GM12878 (cell line): Measurements from ENCODE around the gene TMEM131L. TPM values are rescaled to one million over a fixed set of nuclear protein-coding genes. Genes with fewer than 3 reads are reported as not detected.
A peak's percentile ranks its signal among the peaks of the same experiment; 100 is the strongest.
"Not testable (repeated sequence)": the region's sequence is repeated elsewhere in the genome, so short reads cannot be mapped to it uniquely, and the experiment has no call there.

ENCODE experiments used
- ATAC-seq: fragments of 200-7000 bp; cut with Tn5 transposase; 3 replicates; pipeline ENCODE4 v1.9.1; 2020; ENCODE audit warnings: mild to moderate bottlenecking, moderate library complexity
- BruUV-seq: library from RNA; stranded (reverse); fragments of 400-500 nt; replicated peaks from 2 replicates; lab custom pipeline; 2021; lab: Mats Ljungman, UMichigan
- CTCF ChIA-PET: fragments of 300-600 bp; sonication (Branson Sonifier 250); formaldehyde crosslinking; extraction: SDS; loops from one replicate; lab custom pipeline; 2021; ENCODE audit warnings: inconsistent platforms; lab: Yijun Ruan, JAX
- POLR2A ChIA-PET: fragments of 350-600 bp; formaldehyde crosslinking; extraction: SDS; loops from one replicate; lab custom pipeline; 2021; ENCODE audit warnings: inconsistent platforms; lab: Charles Lee
- RAD21 ChIA-PET: fragments of 300-600 bp; sonication (Branson Sonifier 250); formaldehyde crosslinking; loops from one replicate; lab custom pipeline; 2023; ENCODE audit warnings: antibody characterized with exemption; ENCODE audit not compliant: unreplicated experiment; lab: Charles Lee
- SMC1A ChIA-PET: fragments of 300-600 bp; sonication (Branson Sonifier 250); formaldehyde crosslinking; loops from one replicate; lab custom pipeline; 2023; ENCODE audit not compliant: unreplicated experiment, uncharacterized antibody; lab: Charles Lee
- DNase-seq: peaks from one replicate; pipeline ENCODE4 v3.0.0-alpha.2; 2011; ENCODE audit warnings: low read depth, low spot score
- FAIRE-seq: peaks from 3 replicates; lab custom pipeline; 2011; peaks lifted over from hg19 to GRCh38; lab: Jason Lieb, UNC
- H2AFZ ChIP-seq: 2 replicates; pipeline ENCODE4 v1.6.0; 2011; ENCODE audit warnings: low read depth, low read length, control low read depth; ENCODE audit not compliant: control insufficient read depth
- H3K27ac ChIP-seq: 2 replicates; pipeline ENCODE4 v1.5.1; 2011; ENCODE audit warnings: control low read depth; ENCODE audit not compliant: control insufficient read depth, insufficient read depth
- H3K27me3 ChIP-seq, 2 experiments: replicated peaks in 1 of 2; 2 replicates each; pipeline versions ENCODE4 v1.6.0 to v1.6.1; 2011; ENCODE audit warnings: low read length in 1 of 2; ENCODE audit not compliant: control insufficient read depth in 2 of 2, insufficient read depth in 2 of 2
- H3K36me3 ChIP-seq, 2 experiments: 2 replicates each; pipeline ENCODE4 v1.5.1; 2011; ENCODE audit warnings: low read length in 1 of 2; ENCODE audit not compliant: control insufficient read depth in 2 of 2, insufficient read depth in 2 of 2
- H3K4me1 ChIP-seq: 2 replicates; pipeline ENCODE4 v1.6.1; 2011; ENCODE audit warnings: mild to moderate bottlenecking, low read length, moderate library complexity, mixed read lengths; ENCODE audit not compliant: control insufficient read depth, insufficient read depth
- H3K4me2 ChIP-seq: 2 replicates; pipeline ENCODE4 v1.6.0; 2011; ENCODE audit warnings: control low read depth; ENCODE audit not compliant: control insufficient read depth, insufficient read depth
- H3K4me3 ChIP-seq: fragments of 200-600 bp; sonication (generic); 2 replicates; pipeline ENCODE4 v1.5.1; 2016
- H3K79me2 ChIP-seq: 2 replicates; pipeline ENCODE4 v1.6.0; 2011; ENCODE audit warnings: low read length; ENCODE audit not compliant: control insufficient read depth, insufficient read depth
- H3K9ac ChIP-seq: 2 replicates; pipeline ENCODE4 v1.8.0; 2011; ENCODE audit warnings: low read length, control low read depth, mixed read lengths; ENCODE audit not compliant: control insufficient read depth, insufficient read depth
- H3K9me3 ChIP-seq: replicated peaks from 3 replicates; pipeline ENCODE4 v1.5.1; 2011; ENCODE audit warnings: mild to moderate bottlenecking, low read length; ENCODE audit not compliant: control insufficient read depth, insufficient read depth
- H4K20me1 ChIP-seq: 2 replicates; pipeline ENCODE4 v1.6.0; 2011; ENCODE audit not compliant: control insufficient read depth, insufficient read depth
- EGR1 ChIP-seq, 2 experiments: IDR thresholded peaks; 1 replicate in 1 of 2; 2 replicates in 1 of 2; pipeline ENCODE4 v1.6.1; 2011 to 2012; ENCODE audit warnings: low read depth in 2 of 2, low read length in 2 of 2, borderline replicate concordance in 1 of 2, mild to moderate bottlenecking in 1 of 2, moderate library complexity in 1 of 2
- NR2C1 ChIP-seq: fragments of 450-650 bp; IDR thresholded peaks from 2 replicates; pipeline ENCODE4 v1.6.1; 2017; ENCODE audit warnings: antibody characterized with exemption, mild to moderate bottlenecking, moderate library complexity
- PAX5 ChIP-seq: IDR thresholded peaks from 2 replicates; pipeline ENCODE4 v1.6.1; 2011; ENCODE audit warnings: low read depth, low read length, borderline replicate concordance
- PML ChIP-seq: IDR thresholded peaks from 2 replicates; pipeline ENCODE4 v1.6.1; 2012; ENCODE audit warnings: low read length, inconsistent platforms
- RAD51 ChIP-seq: fragments of 450-650 bp; IDR thresholded peaks from 2 replicates; pipeline ENCODE4 v1.6.1; 2016; ENCODE audit warnings: moderate library complexity, mild to moderate bottlenecking, inconsistent platforms
- SMAD5 ChIP-seq: IDR thresholded peaks from 2 replicates; pipeline ENCODE4 v1.6.1; 2016; ENCODE audit warnings: antibody characterized with exemption, low read depth
- STAT1 ChIP-seq: fragments of 450-650 bp; conservative IDR thresholded peaks from 2 replicates; pipeline ENCODE4 v1.6.1; 2014; ENCODE audit warnings: antibody characterized with exemption, mild to moderate bottlenecking
- TARDBP ChIP-seq: IDR thresholded peaks from 2 replicates; pipeline ENCODE4 v1.6.1; 2016; ENCODE audit warnings: borderline replicate concordance
- YY1 ChIP-seq: IDR thresholded peaks from 2 replicates; pipeline ENCODE4 v1.6.1; 2011; ENCODE audit warnings: low read depth, mild to moderate bottlenecking, low read length
- WGBS: methylation state at CpG from one replicate; pipeline ENCODE4 v1.1.6; 2016; ENCODE audit warnings: low lambda C conversion rate; ENCODE audit not compliant: insufficient replicate concordance, insufficient coverage; ENCODE audit errors: missing lambda C conversion rate; 5-methylcytosine and 5-hydroxymethylcytosine counted together
- in situ Hi-C: fragments of 300-500 bp; cut with MboI; formaldehyde crosslinking; loops from 9 replicates; pipeline ENCODE4 v1.14.3; 2018; ENCODE audit warnings: mixed read lengths
- intact Hi-C: fragments of 100-400 bp; cut with micrococcal nuclease; formaldehyde crosslinking; loops from one replicate; pipeline ENCODE4 v1.14.2; 2022; ENCODE audit not compliant: unreplicated experiment
- polyA plus RNA-seq, 11 experiments: library from polyadenylated mRNA; depleted of rRNA in 4 of 11; unstranded in 6 of 11; stranded (reverse) in 5 of 11; fragments of >200 nt; fragmentation: Nextera tagmentation in 4 of 11; fragmentation: Illumina TruSeq in 1 of 11; extraction: Ambion mirVana in 4 of 11; extraction: Trizol in 1 of 11; gene quantifications; 1 replicate in 1 of 11; 2 replicates in 10 of 11; pipeline versions ENCODE4 v1.2.1 to v1.2.3, GENCODE V29; 2011 to 2016; ENCODE audit warnings: inconsistent platforms in 2 of 11, missing spikeins in 2 of 11, low read depth in 1 of 11
- total RNA-seq, 4 experiments: library from RNA; depleted of rRNA in 3 of 4; stranded (reverse); fragments of >200 nt in 3 of 4; fragmentation: Illumina TruSeq in 1 of 4; extraction: Trizol in 1 of 4; gene quantifications; 2 replicates each; pipeline versions ENCODE4 v1.2.1 to v1.2.3, GENCODE V29; 2013 to 2021
- TF ChIP-seq, protein P1 (sequence below): IDR thresholded peaks from 2 replicates; pipeline ENCODE4 v1.6.1; 2012; ENCODE audit warnings: low read length, inconsistent platforms
- TF ChIP-seq, protein P2 (sequence below): fragments of 450-650 bp; IDR thresholded peaks from 2 replicates; pipeline ENCODE4 v1.6.1; 2017; ENCODE audit warnings: mild to moderate bottlenecking, moderate library complexity
- TF ChIP-seq, protein P3 (sequence below): IDR thresholded peaks from 2 replicates; pipeline ENCODE4 v1.6.1; 2011; ENCODE audit warnings: borderline replicate concordance, low read depth, mild to moderate bottlenecking, moderate library complexity, mixed read lengths, low read length; ENCODE audit not compliant: insufficient read depth; ENCODE audit errors: extremely low read length

TMEM131L gene
- total and polyA plus RNA-seq, 10 of the 15 experiments (the other 5 are each of a cell fraction or from before 2014, with no cell fraction given): 8.5 to 101 (median 74.4) TPM

DNA sequence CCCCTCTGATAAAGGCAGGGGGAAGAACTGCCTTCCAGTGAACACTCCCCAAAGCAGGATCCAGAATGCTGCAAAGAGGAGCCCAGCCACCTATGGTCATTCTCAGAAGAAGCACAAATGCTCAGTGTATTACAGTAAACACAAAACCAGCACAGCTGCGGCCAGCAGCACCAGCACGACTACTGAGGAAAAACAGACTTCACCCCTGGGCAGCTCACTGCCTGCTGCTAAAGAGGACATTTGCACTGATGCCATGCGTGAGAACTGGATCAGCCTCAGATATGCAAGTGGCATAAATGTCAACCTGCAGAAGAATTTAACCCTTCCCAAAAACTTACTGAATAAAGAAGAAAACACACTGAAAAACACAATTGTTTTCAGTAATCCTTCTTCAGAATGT, 137.7 kb downstream of the TMEM131L start:
- POLR2A ChIA-PET: interaction anchor here (1.5 kb wide), 1 partner anchor 9 kb away, joined by 4 read pairs; no protein-coding TSS in a partner anchor
- WGBS: 98% methylated on average over 3 of the region's 3 CpGs

DNA sequence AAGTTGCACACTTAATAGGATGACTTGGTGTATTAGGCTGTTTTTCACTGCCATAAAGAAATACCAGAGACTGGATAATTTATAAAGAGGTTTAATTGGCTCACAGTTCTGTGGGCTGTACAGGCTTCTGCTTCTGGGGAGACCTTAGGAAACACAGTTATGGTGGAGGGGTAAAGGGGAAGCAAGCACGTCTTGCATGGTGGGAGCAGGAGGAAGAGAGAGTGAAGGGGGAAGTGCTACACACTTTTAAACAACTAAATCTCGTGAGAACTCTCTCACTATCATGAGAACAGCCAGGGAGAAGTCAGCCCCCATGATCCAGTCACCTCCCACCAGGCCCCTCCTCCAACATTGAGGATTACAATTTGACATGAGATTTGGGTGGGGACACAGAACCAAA, 142.9 kb downstream of the TMEM131L start:
- POLR2A ChIA-PET, in situ Hi-C loops, H3K9me3 ChIP-seq, BruUV-seq, H2AFZ ChIP-seq, H3K27me3 ChIP-seq, FAIRE-seq, H3K4me3 ChIP-seq, H3K4me2 ChIP-seq, H4K20me1 ChIP-seq, intact Hi-C loops, H3K4me1 ChIP-seq, H3K79me2 ChIP-seq, H3K27ac ChIP-seq, DNase-seq, H3K9ac ChIP-seq, CTCF ChIA-PET: not testable (repeated sequence)
- ChIA-PET RAD21 (interaction anchor here (1.4 kb wide), 1 partner anchor 263 kb away, joined by 4 read pairs; no protein-coding TSS in a partner anchor), SMC1A (interaction anchor here (0.9 kb wide), 1 partner anchor 176 kb away, joined by 3 read pairs; no protein-coding TSS in a partner anchor)
- H3K36me3 ChIP-seq: peaks cover 10 to 55% of the 10 kb centered on the region in 2 experiments
- WGBS: 31% methylated on average over 2 of the region's 2 CpGs
- peak; percentile 28 for ATAC-seq

More for the DNA sequence above, 137.7 kb downstream of the TMEM131L start:
- H4K20me1 ChIP-seq: no peaks in the 10 kb centered on the region; the same call in 1 of the 2 replicates
- ATAC-seq (no peak), FAIRE-seq (no peak), DNase-seq (no peak)
- intact Hi-C loops (no loop called here), in situ Hi-C loops (no loop called here)
- no peaks in the 10 kb centered on the region for H3K4me1 ChIP-seq
- H3K9ac ChIP-seq: no peak overlapping the region
- TSS peak; percentile 10 for BruUV-seq
- H2AFZ ChIP-seq: no peak overlapping the region
- H3K79me2 ChIP-seq: peaks cover 6% of the 10 kb centered on the region
- ChIA-PET RAD21 (interaction anchor here (1.2 to 1.5 kb wide), 2 partner anchors 10 to 40 kb away, joined by 4 read pairs; no protein-coding TSS in a partner anchor), CTCF (interaction anchor here (2.0 kb wide), 1 partner anchor 9 kb away, joined by 6 read pairs; no protein-coding TSS in a partner anchor), SMC1A (no interaction called here)
- no peak overlapping the region for H3K4me3 ChIP-seq
- TF ChIP-seq, protein P1, sequence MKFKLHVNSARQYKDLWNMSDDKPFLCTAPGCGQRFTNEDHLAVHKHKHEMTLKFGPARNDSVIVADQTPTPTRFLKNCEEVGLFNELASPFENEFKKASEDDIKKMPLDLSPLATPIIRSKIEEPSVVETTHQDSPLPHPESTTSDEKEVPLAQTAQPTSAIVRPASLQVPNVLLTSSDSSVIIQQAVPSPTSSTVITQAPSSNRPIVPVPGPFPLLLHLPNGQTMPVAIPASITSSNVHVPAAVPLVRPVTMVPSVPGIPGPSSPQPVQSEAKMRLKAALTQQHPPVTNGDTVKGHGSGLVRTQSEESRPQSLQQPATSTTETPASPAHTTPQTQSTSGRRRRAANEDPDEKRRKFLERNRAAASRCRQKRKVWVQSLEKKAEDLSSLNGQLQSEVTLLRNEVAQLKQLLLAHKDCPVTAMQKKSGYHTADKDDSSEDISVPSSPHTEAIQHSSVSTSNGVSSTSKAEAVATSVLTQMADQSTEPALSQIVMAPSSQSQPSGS: no peak
- TF ChIP-seq PAX5 (no peak), EGR1 (IDR thresholded peaks at IDR 0.05; ENCODE audit: borderline replicate concordance in 1 of 2, low read depth in 2 of 2, low read length in 2 of 2) (no peak), TARDBP (no peak), RAD51 (no peak), STAT1 (no peak), YY1 (no peak), NR2C1 (no peak), PML (no peak), SMAD5 (no peak)
- TF ChIP-seq, protein P2, sequence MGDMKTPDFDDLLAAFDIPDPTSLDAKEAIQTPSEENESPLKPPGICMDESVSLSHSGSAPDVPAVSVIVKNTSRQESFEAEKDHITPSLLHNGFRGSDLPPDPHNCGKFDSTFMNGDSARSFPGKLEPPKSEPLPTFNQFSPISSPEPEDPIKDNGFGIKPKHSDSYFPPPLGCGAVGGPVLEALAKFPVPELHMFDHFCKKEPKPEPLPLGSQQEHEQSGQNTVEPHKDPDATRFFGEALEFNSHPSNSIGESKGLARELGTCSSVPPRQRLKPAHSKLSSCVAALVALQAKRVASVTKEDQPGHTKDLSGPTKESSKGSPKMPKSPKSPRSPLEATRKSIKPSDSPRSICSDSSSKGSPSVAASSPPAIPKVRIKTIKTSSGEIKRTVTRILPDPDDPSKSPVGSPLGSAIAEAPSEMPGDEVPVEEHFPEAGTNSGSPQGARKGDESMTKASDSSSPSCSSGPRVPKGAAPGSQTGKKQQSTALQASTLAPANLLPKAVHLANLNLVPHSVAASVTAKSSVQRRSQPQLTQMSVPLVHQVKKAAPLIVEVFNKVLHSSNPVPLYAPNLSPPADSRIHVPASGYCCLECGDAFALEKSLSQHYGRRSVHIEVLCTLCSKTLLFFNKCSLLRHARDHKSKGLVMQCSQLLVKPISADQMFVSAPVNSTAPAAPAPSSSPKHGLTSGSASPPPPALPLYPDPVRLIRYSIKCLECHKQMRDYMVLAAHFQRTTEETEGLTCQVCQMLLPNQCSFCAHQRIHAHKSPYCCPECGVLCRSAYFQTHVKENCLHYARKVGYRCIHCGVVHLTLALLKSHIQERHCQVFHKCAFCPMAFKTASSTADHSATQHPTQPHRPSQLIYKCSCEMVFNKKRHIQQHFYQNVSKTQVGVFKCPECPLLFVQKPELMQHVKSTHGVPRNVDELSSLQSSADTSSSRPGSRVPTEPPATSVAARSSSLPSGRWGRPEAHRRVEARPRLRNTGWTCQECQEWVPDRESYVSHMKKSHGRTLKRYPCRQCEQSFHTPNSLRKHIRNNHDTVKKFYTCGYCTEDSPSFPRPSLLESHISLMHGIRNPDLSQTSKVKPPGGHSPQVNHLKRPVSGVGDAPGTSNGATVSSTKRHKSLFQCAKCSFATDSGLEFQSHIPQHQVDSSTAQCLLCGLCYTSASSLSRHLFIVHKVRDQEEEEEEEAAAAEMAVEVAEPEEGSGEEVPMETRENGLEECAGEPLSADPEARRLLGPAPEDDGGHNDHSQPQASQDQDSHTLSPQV: no peak
- TF ChIP-seq, protein P3, sequence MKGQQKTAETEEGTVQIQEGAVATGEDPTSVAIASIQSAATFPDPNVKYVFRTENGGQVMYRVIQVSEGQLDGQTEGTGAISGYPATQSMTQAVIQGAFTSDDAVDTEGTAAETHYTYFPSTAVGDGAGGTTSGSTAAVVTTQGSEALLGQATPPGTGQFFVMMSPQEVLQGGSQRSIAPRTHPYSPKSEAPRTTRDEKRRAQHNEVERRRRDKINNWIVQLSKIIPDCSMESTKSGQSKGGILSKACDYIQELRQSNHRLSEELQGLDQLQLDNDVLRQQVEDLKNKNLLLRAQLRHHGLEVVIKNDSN: no peak
- no peak overlapping the region for H3K4me2 ChIP-seq
- H3K27me3 ChIP-seq: no peaks in the 10 kb centered on the region
- no peaks in the 10 kb centered on the region for H3K9me3 ChIP-seq
- H3K36me3 ChIP-seq: peaks cover 17 to 52% of the 10 kb centered on the region in 2 experiments
- no peak overlapping the region for H3K27ac ChIP-seq
